Adrenal gland (tissue), 12 donors: ENCODE results near the gene MYO7A. TPM values are rescaled to one million over a fixed set of nuclear protein-coding genes. Genes with fewer than 3 reads are reported as not detected.

Source experiments
- DNase-seq, 7 donors: peaks; one replicate each; pipeline ENCODE4 v3.0.0-alpha.2; 2019 to 2020
- H3K27ac ChIP-seq, 5 donors: fragments of 200-600 bp; sonication (generic) in 4 of 5; 1 replicate in 3 of 5; 2 replicates in 2 of 5; pipeline versions ENCODE4 v1.5.1 to v1.8.0; 2016 to 2020; ENCODE audit warnings: mild to moderate bottlenecking in 1 of 5
- H3K27me3 ChIP-seq: fragments of 200-600 bp; 2 replicates; pipeline ENCODE4 v1.8.0; 2021
- H3K36me3 ChIP-seq, 2 donors: fragments of 200-600 bp; replicated peaks in 1 of 2; 1 replicate in 1 of 2; 2 replicates in 1 of 2; pipeline versions ENCODE4 v1.5.1 to v1.8.0; 2018 to 2022
- H3K4me1 ChIP-seq, 2 donors: fragments of 200-600 bp; replicated peaks in 1 of 2; 1 replicate in 1 of 2; 2 replicates in 1 of 2; pipeline versions ENCODE4 v1.5.1 to v1.8.0; 2018 to 2021
- H3K4me3 ChIP-seq, 4 donors: fragments of 200-600 bp; sonication (generic) in 3 of 4; one replicate each; pipeline ENCODE4 v1.5.1; 2016 to 2018
- H3K9me3 ChIP-seq, 3 donors: fragments of 200-600 bp; sonication (generic) in 1 of 3; replicated peaks in 1 of 3; 1 replicate in 2 of 3; 2 replicates in 1 of 3; pipeline versions ENCODE4 v1.5.1 to v1.8.0; 2016 to 2021
- CTCF ChIP-seq, 6 experiments: fragments of 450-650 bp in 4 of 6; fragments of 200-600 bp in 2 of 6; sonication (generic) in 1 of 6; IDR thresholded peaks; 1 replicate in 5 of 6; 2 replicates in 1 of 6; pipeline versions ENCODE4 v1.5.1 to v1.8.0; 2016 to 2021; ENCODE audit warnings: antibody characterized with exemption in 6 of 6, mild to moderate bottlenecking in 2 of 6, moderate library complexity in 1 of 6
- POLR2A ChIP-seq, 2 donors: fragments of 450-650 bp; IDR thresholded peaks; one replicate each; pipeline ENCODE4 v1.6.1; 2017; ENCODE audit warnings: antibody characterized with exemption in 2 of 2, mild to moderate bottlenecking in 2 of 2, moderate library complexity in 1 of 2
- WGBS, 4 donors: extraction: QIAGEN DNeasy Blood & Tissue Kit in 2 of 4; methylation state at CpG; one replicate each; pipeline versions ENCODE4 v1.1.5 to v1.1.7; 2013 to 2017; 5-methylcytosine and 5-hydroxymethylcytosine counted together
- intact Hi-C, 2 donors: fragments of 100-400 bp; cut with DNase I; formaldehyde crosslinking; loops; one replicate each; pipeline versions ENCODE4 v1.14.1 to v1.15.0; 2022 to 2023
- polyA plus RNA-seq, 3 donors: library from polyadenylated mRNA; stranded (reverse); fragments of 200-250 nt in 2 of 3; fragments of 350-450 nt in 1 of 3; fragmentation: Illumina TruSeq in 1 of 3; extraction: RNeasy Lipid Tissue Mini Kit (QIAGEN cat#74804) in 1 of 3; gene quantifications; one replicate each; pipeline ENCODE4 v1.2.3, GENCODE V29; 2013 to 2014
- total RNA-seq, 9 donors: library from RNA; depleted of rRNA in 4 of 9; stranded (reverse); fragments of >200 nt in 4 of 9; fragments of 120-200 nt in 1 of 9; fragmentation: NEBNext Ultra II Directional in 1 of 9; extraction: Animal tissue kit (Norgen Biotek cat#: 25700) in 1 of 9; gene quantifications; one replicate each; pipeline versions ENCODE4 v1.1.0 to v1.2.4, GENCODE V29; 2013 to 2023
- donor health status: healthy with polysubstance abuse.
- donor health status: Bipolar disorder and iron deficiency.
- donor health status: DM: yes; HTN: yes; CAD: no.
- donor health status: DM: no; HTN: no; CAD: no.
- donor health status: DM: no; HTN: no; CAD: no.
- donor health status: DM: yes; HTN: yes; CAD: no.

MYO7A gene
- total and polyA plus RNA-seq, 12 donors: 5.5 to 175 (median 91.6) TPM

GRCh38 chr11:77130763-77131513 lies 2.9 kb downstream of the MYO7A start:
- intact Hi-C loops: no loop called here
- no peaks in the 10 kb centered on the region for H3K9me3 ChIP-seq
- 33 to 58% (median 39%) methylated on average over 1 to 9 of the region's 9 CpGs for WGBS, 4 donors
- H3K4me1 ChIP-seq: peaks cover 47 to 71% of the 10 kb centered on the region in 2 donors
- no peaks in the 10 kb centered on the region for H3K27me3 ChIP-seq
- peak; percentile 77 to 96 (median 94) for DNase-seq
- TF ChIP-seq POLR2A (IDR thresholded peaks at IDR 0.05) (no peak), CTCF (IDR thresholded peaks at IDR 0.05) (no peak)
- peak overlapping the region; percentile 65 to 92 (median 84) for H3K27ac ChIP-seq
- H3K36me3 ChIP-seq: no peaks in the 10 kb centered on the region
- no peak overlapping the region for H3K4me3 ChIP-seq

GRCh38 chr11:77131560-77131959 lies 3.5 kb downstream of the MYO7A start:
- Histone ChIP-seq H3K27ac (peak overlapping the region in 4 of 5 donors; percentile 69 to 92 (median 88)), H3K9me3 (no peaks in the 10 kb centered on the region), H3K36me3 (no peaks in the 10 kb centered on the region), H3K27me3 (no peaks in the 10 kb centered on the region), H3K4me3 (no peak overlapping the region), H3K4me1 (peaks cover 53 to 77% of the 10 kb centered on the region in 2 donors)
- 37 to 63% (median 51%) methylated on average over 3 to 6 of the region's 6 CpGs for WGBS, 4 donors
- no peak for DNase-seq
- intact Hi-C loops: no loop called here
- TF ChIP-seq POLR2A (IDR thresholded peaks at IDR 0.05): no peak
- no peak for TF ChIP-seq CTCF (IDR thresholded peaks at IDR 0.05)

- Histone ChIP-seq H3K9me3 (no peaks in the 10 kb centered on the region), H3K27me3 (no peaks in the 10 kb centered on the region), H3K27ac (no peak overlapping the region), H3K4me1 (peaks cover 35 to 80% of the 10 kb centered on the region in 2 donors), H3K4me3 (no peak overlapping the region), H3K36me3 (no peaks in the 10 kb centered on the region)
- TF ChIP-seq CTCF (IDR thresholded peaks at IDR 0.05): no peak
- TF ChIP-seq POLR2A (IDR thresholded peaks at IDR 0.05): no peak
- WGBS, 4 donors: 6 to 32% (median 17%) methylated on average over 1 to 2 of the region's 2 CpGs
- DNase-seq: no peak
- intact Hi-C loops: no loop called here
These were observed 7.0 kb downstream of the MYO7A start for GRCh38 chr11:77135069-77135468.

- no peak for DNase-seq
- WGBS, 4 donors: 51 to 67% (median 56%) methylated on average over 8 of the region's 8 CpGs
- Histone ChIP-seq H3K4me1 (peaks cover 33 to 80% of the 10 kb centered on the region in 2 donors), H3K27me3 (no peaks in the 10 kb centered on the region), H3K27ac (peak overlapping the region in 3 of 5 donors; percentile 46 to 72 (median 63)), H3K36me3 (no peaks in the 10 kb centered on the region), H3K4me3 (no peak overlapping the region), H3K9me3 (no peaks in the 10 kb centered on the region)
- intact Hi-C loops: no loop called here
- TF ChIP-seq POLR2A (IDR thresholded peaks at IDR 0.05): no peak
These were observed 8.0 kb downstream of the MYO7A start for GRCh38 chr11:77136074-77136473.
